ELF-1 (cell line): ENCODE results near the gene CHCHD3.

ENCODE experiments used
- DNase-seq: peaks from one replicate; pipeline ENCODE4 v3.0.0-alpha.2; 2016; ENCODE audit warnings: low read depth, low spot score

The CHCHD3 gene

GRCh38 chr7:132819648-132820047 is 262.2 kb downstream of the CHCHD3 start:
- DNase-seq: no peak

- DNase-seq: no peak
Observed at GRCh38 chr7:132817949-132818348, 263.9 kb downstream of the CHCHD3 start.

GRCh38 chr7:132815696-132816311 is 266.1 kb downstream of the CHCHD3 start:
- no peak for DNase-seq

- no peak for DNase-seq
Observed at GRCh38 chr7:132815130-132815529, 266.8 kb downstream of the CHCHD3 start.

- DNase-seq: no peak
Observed at GRCh38 chr7:132810561-132810960, 271.3 kb downstream of the CHCHD3 start.

GRCh38 chr7:132806834-132807233 is 275.1 kb downstream of the CHCHD3 start:
- no peak for DNase-seq

GRCh38 chr7:132805766-132806165 is 276.1 kb downstream of the CHCHD3 start:
- no peak for DNase-seq

- DNase-seq: no peak
Observed at GRCh38 chr7:132804849-132805485, 276.9 kb downstream of the CHCHD3 start.

GRCh38 chr7:132800522-132800921 is 281.4 kb downstream of the CHCHD3 start:
- no peak for DNase-seq

GRCh38 chr7:132799081-132799413 is 282.8 kb downstream of the CHCHD3 start:
- no peak for DNase-seq

- no peak for DNase-seq
Observed at GRCh38 chr7:132797152-132797551, 284.7 kb downstream of the CHCHD3 start.

GRCh38 chr7:132793474-132793873 is 288.4 kb downstream of the CHCHD3 start:
- no peak for DNase-seq

- DNase-seq: no peak
Observed at GRCh38 chr7:132791036-132791435, 290.9 kb downstream of the CHCHD3 start.

- no peak for DNase-seq
Observed at GRCh38 chr7:132790104-132790503, 291.8 kb downstream of the CHCHD3 start.

- DNase-seq: no peak
Observed at GRCh38 chr7:132789281-132789680, 292.6 kb downstream of the CHCHD3 start.

GRCh38 chr7:132785870-132786269 is 296.0 kb downstream of the CHCHD3 start:
- DNase-seq: no peak

- DNase-seq: no peak
Observed at GRCh38 chr7:132784406-132784805, 297.5 kb downstream of the CHCHD3 start.

- DNase-seq: no peak
Observed at GRCh38 chr7:132783824-132784223, 298.1 kb downstream of the CHCHD3 start.

- no peak for DNase-seq
Observed at GRCh38 chr7:132782777-132783640, 298.9 kb downstream of the CHCHD3 start.

GRCh38 chr7:132780822-132781221 is 301.1 kb downstream of the CHCHD3 start:
- DNase-seq: no peak

- DNase-seq: no peak
Observed at GRCh38 chr7:132779164-132779563, 302.7 kb downstream of the CHCHD3 start.

- DNase-seq: no peak
Observed at GRCh38 chr7:132778761-132779160, 303.1 kb downstream of the CHCHD3 start.

GRCh38 chr7:132777956-132778355 is 303.9 kb downstream of the CHCHD3 start:
- no peak for DNase-seq
